LNCaP clone FGC (cell line): ENCODE results near the gene OLFML2A.

ENCODE experiments used
- DNase-seq: peaks from one replicate; pipeline ENCODE4 v3.0.0-alpha.2; 2011; ENCODE audit warnings: low read depth
- H3K4me3 ChIP-seq: 2 replicates; pipeline ENCODE4 v1.5.1; 2011; ENCODE audit warnings: mild to moderate bottlenecking, low read depth, low read length, control low read depth
- CTCF ChIP-seq: IDR thresholded peaks from 2 replicates; pipeline ENCODE4 v1.5.1; 2012; ENCODE audit warnings: mild to moderate bottlenecking; ENCODE audit not compliant: control insufficient read depth, insufficient read depth; ENCODE audit errors: extremely low read depth

Gene OLFML2A

GRCh38 chr9:124808246-124808956 is 31.5 kb downstream of the OLFML2A start:
- no peak for TF ChIP-seq CTCF
- no peak overlapping the region for H3K4me3 ChIP-seq
- no peak for DNase-seq

- no peak for TF ChIP-seq CTCF
- no peak for DNase-seq
- no peak overlapping the region for H3K4me3 ChIP-seq
Observed at GRCh38 chr9:124809211-124809610, 32.3 kb downstream of the OLFML2A start.

- no peak for TF ChIP-seq CTCF
- no peak for DNase-seq
- no peak overlapping the region for H3K4me3 ChIP-seq
Observed at GRCh38 chr9:124809741-124810500, 33.0 kb downstream of the OLFML2A start.

GRCh38 chr9:124810663-124811355 is 33.9 kb downstream of the OLFML2A start:
- no peak for TF ChIP-seq CTCF
- no peak for DNase-seq
- H3K4me3 ChIP-seq: no peak overlapping the region

- H3K4me3 ChIP-seq: no peak overlapping the region
- DNase-seq: no peak
- TF ChIP-seq CTCF: no peak
Observed at GRCh38 chr9:124812441-124812876, 35.5 kb downstream of the OLFML2A start.

- no peak for DNase-seq
- H3K4me3 ChIP-seq: no peak overlapping the region
- TF ChIP-seq CTCF: no peak
Observed at GRCh38 chr9:124813041-124813440, 36.1 kb downstream of the OLFML2A start.
